Measurements from ENCODE around the gene PRDX5.

DNA sequence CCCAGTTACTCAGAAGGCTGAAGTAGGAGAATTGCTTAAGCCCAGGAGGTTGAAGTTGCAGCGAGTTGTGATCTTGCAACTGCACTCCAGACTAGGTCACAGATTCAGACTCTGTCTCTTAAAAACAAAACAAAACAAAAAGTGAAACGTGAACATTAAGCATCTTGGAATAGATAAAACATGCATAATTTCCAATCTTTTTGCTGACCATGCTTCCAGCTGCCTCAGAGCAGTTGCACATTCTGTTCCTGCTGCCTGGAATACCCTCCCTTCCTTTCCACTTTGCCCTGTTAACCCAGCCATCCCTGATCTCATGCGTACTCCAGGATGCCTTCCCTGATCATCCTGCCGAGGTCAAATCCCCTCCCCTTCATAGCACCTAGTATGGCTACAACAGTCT, 21.4 kb downstream of the PRDX5 start:
- TF ChIP-seq FOXM1 (IDR thresholded peaks at IDR 0.05; ENCODE audit: borderline replicate concordance) (no peak), FOXA1 (IDR thresholded peaks at IDR 0.05) (no peak), L3MBTL2 (conservative IDR thresholded peaks at IDR 0.05) (no peak)

All from HEK293T (cell line).